Daoy (cell line): ENCODE results near the gene SQSTM1. TPM values are rescaled to one million over a fixed set of nuclear protein-coding genes. Genes with fewer than 3 reads are reported as not detected.
A peak's percentile ranks its signal among the peaks of the same experiment; 100 is the strongest.
"Not testable (repeated sequence)": the region's sequence is repeated elsewhere in the genome, so short reads cannot be mapped to it uniquely, and the experiment has no call there.

ENCODE experiments used
- DNase-seq: peaks from one replicate; pipeline ENCODE4 v3.0.0-alpha.2; 2015; ENCODE audit warnings: low read depth
- total RNA-seq: library from RNA; depleted of rRNA; stranded (reverse); fragments of >200 nt; shearing (Covaris generic); gene quantifications from 2 replicates; pipeline ENCODE4 v1.2.3, GENCODE V29; 2014; rRNA removed

SQSTM1 gene
- 311 and 335 TPM in 2 replicates for total RNA-seq

- DNase-seq = peak; percentile 88
Measured at GRCh38 chr5:179820483-179821297, at the start of gene SQSTM1. TSS of gene SQSTM1 (plus strand) at chr5:179820905. CDS start at chr5:179820937, 32 bp downstream.

GRCh38 chr5:179771311-179771895 is 49.3 kb upstream of the SQSTM1 start:
- no peak for DNase-seq

- no peak for DNase-seq
Measured at GRCh38 chr5:179772351-179772750, 48.4 kb upstream of the SQSTM1 start.

- no peak for DNase-seq
Measured at GRCh38 chr5:179773686-179774040, 47.0 kb upstream of the SQSTM1 start.

GRCh38 chr5:179774442-179774841 is 46.3 kb upstream of the SQSTM1 start:
- no peak for DNase-seq

GRCh38 chr5:179776411-179776938 is 44.2 kb upstream of the SQSTM1 start:
- no peak for DNase-seq

GRCh38 chr5:179777456-179777855 is 43.2 kb upstream of the SQSTM1 start:
- no peak for DNase-seq

GRCh38 chr5:179777909-179778308 is 42.8 kb upstream of the SQSTM1 start:
- DNase-seq = no peak

GRCh38 chr5:179778591-179778990 is 42.1 kb upstream of the SQSTM1 start:
- no peak for DNase-seq

- no peak for DNase-seq
Measured at GRCh38 chr5:179779826-179780225, 40.9 kb upstream of the SQSTM1 start.

- no peak for DNase-seq
Measured at GRCh38 chr5:179780362-179780761, 40.3 kb upstream of the SQSTM1 start.

- DNase-seq = no peak
Measured at GRCh38 chr5:179781846-179782245, 38.9 kb upstream of the SQSTM1 start.

GRCh38 chr5:179783128-179783527 is 37.6 kb upstream of the SQSTM1 start:
- DNase-seq = no peak

- no peak for DNase-seq
Measured at GRCh38 chr5:179786861-179787260, 33.8 kb upstream of the SQSTM1 start.

GRCh38 chr5:179788193-179788854 is 32.4 kb upstream of the SQSTM1 start:
- DNase-seq = no peak

- DNase-seq = not testable (repeated sequence)
Measured at GRCh38 chr5:179789278-179789677, 31.4 kb upstream of the SQSTM1 start.

GRCh38 chr5:179791881-179792611 is 28.7 kb upstream of the SQSTM1 start:
- no peak for DNase-seq

GRCh38 chr5:179792612-179793467 is 27.9 kb upstream of the SQSTM1 start:
- no peak for DNase-seq

- DNase-seq = peak; percentile 89
Measured at GRCh38 chr5:179793468-179794139, 27.1 kb upstream of the SQSTM1 start, which contains the start of gene LTC4S. TSS of gene LTC4S (plus strand) at chr5:179793986. CDS start at chr5:179794081, 95 bp downstream.

GRCh38 chr5:179794171-179794570 is 26.5 kb upstream of the SQSTM1 start:
- DNase-seq = no peak
